HuH-7 (cell line): ENCODE results near the gene STXBP4.

Experiments used
- DNase-seq: peaks from one replicate; pipeline ENCODE4 v3.0.0; 2011; ENCODE audit warnings: low spot score

The STXBP4 gene

DNA sequence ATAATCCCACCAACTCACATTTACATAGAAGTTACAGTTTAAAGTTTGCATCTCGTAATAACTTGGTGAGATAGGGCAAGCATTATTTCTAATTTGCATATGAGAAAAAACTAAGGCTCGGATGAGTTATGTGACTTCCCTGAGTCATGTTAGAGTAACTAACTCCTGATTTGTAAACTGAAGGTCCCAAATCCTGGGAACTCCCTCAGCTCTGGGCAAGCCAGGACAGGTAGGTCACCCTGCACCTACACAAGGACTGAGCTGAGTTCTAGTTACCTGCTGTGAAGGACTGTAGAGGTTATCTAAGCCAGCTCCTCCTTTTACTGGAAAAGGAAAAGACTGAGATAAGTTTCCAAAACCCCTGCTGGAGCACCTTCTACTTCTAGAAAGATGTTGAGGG, 204.0 kb downstream of the STXBP4 start:
- DNase-seq = no peak

DNA sequence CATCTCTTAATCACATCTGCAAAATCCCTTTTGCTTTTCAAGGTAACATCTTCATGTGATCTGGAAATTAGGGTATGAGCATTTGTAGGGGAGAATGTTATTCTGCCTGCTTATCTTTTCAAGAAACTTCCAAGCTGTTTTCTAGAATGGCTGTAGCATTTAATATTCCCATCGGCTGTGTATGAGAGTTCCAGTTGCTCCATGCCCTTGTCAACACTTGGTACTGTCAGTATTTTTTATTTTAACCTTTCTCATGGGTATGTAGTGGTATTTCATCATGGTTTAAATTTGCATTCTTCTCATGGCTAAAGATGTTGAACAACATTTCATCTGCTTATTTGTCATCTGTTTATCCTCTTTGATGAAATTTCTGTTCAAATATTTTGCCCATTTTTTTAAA, 205.6 kb downstream of the STXBP4 start:
- DNase-seq = no peak

DNA sequence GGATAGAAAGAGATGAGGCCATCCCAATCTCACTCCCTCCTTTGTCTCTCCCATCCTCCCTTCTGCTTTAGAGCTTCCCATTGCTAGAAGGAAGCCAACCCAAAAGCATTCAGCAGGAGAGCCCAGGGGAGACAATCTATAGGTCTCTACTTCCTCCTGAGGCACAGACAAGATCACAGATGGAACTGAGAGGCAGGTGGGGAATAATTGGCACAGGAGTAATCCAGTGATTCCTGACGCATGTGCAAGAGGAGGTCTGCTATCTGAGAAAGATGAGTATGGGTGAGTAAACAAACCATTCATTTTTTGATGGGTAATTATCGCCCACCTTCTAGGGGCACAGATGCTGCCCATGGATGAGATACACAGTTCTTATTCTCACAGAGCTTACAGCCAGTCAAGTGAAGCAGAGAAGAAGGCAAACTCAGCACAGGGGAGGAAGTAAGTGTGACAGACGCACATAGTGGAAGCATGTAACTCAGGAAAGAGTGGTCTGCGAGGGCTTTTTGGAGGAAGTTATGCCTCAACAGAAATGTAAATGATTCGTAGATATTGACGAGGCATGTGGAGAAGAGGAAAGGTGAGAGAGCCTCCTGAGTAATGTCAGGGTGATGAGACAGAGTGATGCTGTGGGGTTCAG, 207.3 kb downstream of the STXBP4 start:
- DNase-seq = no peak

DNA sequence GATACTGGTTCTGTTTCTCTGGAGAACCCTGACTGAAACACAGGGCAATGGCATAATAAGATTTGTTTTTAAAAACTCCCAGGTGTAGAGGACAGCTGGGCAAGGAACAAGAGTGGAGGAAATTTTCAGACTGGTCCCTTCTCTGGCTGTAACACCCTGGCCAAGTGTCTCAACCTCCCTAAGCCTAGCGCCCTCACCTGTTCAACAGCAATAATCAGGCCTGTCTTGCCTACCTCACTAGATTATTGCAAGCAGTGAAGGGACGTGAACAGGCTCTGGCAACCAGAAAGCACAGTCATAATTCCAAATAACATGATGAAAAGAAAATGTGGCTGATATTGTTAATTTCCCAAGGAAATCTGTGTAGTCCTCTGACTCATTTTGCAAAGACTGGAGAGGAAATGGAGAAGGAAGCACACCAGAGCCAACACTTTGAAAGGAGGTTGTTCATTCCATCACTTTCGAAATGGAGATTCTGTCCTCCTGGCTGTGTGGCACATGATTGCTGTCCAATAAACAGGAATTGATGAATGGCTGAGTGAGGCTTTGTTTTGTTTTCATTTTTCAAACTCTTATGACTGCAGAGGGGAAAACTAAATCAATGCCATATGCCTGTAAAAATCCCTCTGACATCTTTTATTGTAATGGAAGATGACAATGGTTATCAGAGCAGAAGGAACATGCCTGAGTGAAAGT, 208.7 kb downstream of the STXBP4 start:
- DNase-seq = peak; percentile 31

DNA sequence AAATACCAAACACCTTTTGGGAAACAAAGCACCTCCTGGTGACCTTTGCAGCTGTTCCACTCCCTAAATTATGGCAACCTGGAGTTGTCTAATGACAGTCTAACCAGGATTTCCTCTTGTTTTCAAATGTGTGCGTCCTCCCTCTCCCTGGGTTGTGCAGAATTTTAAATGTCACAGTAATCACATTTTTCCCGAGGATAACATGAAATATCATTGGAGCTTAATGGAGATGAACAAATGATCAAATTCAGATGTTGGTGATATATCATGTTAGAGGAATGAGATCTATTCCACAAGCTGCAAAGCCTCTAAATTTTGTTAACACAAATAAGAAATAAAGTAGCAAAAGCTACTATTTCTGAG, 209.3 kb downstream of the STXBP4 start:
- no peak for DNase-seq

DNA sequence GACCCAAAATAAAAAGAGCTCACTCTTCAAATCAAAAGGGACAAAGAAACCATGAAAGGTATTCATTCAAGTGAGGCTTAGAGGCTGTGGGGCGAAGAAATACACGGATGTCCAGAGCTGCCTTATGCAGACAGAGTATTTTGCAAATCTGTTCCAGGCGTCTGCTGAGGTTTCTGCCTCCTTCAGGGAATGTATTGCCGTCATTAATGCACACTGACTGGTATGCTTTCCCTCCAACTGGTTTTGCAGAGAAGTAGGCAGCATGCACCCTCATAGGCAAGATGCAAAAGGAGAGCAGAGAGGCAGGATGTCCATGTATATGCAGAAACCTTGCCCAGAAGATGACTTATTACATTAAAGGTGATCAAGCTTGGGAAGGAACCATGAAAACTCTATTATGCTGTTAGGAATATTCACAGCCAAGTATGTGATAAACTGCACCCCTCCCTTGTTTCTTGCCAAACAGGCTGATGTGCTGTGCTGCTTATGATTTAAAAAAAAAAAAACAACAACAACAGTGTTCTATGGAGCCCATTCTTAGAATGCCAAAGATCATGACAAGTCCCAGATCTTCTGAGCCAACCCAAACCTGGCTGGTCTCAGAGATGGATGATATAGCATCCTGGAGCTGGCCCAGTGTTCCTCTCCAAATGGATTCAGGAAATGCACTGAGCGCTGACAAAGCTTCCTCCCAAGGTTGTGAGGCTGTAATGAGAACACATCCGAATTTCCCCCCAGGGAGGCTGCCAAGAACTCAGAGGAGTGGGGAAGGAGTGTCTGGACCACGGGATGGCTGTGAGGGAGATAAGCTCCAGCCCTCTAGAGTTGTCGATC, 218.6 kb downstream of the STXBP4 start:
- no peak for DNase-seq

DNA sequence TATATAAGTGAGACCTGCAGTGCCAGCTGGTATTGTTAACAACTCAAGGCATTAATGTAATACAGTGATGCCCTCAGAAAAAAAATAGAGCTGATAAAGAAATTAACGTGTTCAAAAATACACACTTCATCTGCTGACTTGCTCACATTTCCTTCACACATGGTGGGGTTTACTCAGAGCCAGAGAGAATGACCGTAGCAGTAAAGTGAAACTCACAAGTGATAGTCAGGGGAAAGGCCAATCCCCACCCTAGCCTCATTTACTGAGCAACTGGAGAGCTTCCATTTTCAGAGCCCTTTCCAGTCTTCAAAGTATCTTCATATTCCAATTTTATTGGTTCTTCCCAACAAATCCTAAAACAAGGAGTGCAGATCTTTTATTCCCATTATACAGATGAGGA, 222.2 kb downstream of the STXBP4 start:
- no peak for DNase-seq

DNA sequence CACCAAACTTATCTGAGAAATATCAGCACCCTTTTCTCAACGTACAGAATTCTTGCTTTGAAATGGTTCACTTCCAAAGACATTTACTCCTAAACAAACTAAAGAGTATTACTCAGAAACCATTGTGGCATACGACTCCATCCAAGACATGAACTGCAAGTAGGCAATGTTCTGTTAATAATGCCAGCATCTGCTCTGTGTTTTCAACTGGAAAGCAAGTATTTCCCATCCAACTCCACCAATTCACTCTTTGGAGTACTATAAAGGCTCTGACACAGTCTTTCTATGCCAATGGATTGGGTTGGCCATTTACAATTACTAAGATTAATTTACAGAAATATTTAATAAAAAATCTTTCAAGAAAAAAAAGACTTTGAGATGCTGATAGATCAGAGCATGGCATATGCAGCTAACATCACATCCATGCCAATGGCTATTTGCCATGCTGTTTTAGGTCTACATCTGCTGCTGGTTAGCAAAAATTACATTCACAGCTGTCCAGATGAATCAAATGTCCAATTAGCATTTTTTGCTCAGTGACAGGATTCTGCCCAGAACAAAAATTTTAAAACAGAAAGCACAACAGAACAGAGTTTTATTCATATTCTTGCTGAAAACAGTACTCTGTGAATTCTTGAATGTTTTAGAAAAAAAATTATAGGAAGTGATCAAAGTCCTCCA, 230.3 kb downstream of the STXBP4 start:
- DNase-seq = no peak

DNA sequence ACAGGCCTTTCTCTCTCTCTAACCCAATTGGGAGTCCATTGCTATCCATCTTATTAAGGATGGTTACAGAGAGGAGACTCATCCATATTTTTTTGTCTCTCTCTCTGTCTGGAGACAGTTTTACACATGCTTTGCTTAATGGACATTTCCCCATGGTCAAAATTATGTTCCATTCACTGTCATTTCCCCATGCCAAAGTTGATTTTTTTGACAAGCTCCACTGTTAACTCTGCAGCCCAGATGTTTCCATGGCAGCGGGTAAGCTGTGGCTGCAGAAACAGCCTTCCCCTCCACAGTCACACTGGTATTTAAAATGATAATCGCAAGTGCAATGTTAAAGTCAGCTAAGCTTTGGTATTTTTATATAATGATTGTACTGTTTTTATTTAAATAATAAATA, 232.3 kb downstream of the STXBP4 start:
- no peak for DNase-seq

DNA sequence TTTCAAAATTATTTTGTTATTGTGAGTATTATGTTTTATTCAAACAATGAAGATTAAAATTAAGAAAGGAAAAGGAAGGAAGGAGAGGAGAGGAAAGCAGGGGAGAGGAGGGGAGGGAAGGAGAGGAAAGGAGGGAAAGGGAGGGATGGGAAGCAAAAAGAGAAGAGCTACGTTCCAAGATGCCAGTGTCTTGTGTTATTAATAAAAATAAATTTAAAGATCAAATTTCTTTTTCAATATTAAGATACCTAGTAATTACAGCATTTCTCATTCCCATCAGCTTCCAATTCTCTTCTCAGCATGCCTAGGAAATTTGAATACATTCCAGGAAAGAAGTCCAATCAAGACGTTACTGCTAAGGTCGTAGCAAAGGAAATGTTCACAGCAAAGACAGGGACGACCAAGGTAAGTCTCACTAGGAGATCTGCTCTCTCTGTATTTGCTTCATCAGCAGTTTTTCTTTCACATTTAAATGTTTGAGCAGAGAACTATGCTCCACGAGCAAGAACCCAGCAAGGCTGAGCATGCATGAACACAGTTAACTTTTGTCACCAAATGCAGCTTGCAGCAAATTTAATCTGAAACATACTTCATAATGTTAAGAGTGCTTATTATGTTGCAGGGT, 232.9 kb downstream of the STXBP4 start:
- DNase-seq = no peak

DNA sequence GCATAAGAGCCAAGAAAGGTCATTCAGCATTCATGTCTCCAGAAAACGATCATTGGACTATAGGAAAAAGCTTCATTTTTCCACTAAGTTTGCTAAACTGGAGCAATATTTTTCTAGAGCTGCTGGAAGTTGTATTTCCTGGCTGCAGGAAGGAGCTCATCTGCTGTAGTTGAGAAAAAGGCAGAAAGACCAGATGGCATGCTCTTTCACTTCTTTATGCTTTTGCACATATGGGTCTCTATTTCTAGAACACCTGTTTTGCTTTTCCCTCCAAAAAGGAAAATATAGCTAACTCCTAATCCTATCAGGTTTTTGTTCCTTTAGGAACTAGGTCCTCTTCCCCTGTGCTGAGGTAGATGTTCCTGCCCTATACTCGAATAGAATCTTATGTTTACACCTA, 234.3 kb downstream of the STXBP4 start:
- DNase-seq = no peak

DNA sequence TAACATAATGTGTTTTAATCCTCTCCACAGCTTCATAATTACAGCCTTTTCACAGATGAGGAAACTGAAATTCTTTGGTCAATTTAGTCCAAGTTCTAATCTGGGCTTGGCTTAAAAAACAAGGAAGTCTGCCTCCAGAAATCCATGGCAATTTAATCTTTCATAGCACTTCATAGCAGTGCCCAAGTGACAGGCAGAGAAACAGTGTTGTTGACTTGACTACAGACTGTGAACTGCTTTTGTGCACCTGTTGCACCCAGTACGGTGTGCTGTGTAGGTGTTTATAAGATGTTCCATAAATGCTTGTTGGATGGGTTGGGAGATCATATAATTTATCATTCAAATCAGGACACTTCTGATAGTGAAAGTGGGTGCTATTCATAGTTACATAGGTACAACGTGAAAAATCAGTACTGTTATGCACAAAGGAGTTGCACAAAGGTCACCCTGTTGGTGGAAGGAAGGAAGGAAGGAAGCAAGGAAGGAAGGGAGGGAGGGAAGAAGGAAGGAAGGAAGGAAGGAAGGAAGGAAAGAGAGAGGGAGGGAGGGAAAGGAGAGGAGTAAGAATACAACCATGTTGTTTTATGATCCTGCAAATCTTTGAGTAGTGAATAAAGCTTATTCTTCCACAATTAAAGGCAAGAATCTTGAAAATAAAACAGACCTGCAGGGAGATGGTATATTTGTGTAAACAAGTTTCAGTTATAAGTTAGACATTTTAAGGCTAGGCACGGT, 239.7 kb downstream of the STXBP4 start:
- no peak for DNase-seq

DNA sequence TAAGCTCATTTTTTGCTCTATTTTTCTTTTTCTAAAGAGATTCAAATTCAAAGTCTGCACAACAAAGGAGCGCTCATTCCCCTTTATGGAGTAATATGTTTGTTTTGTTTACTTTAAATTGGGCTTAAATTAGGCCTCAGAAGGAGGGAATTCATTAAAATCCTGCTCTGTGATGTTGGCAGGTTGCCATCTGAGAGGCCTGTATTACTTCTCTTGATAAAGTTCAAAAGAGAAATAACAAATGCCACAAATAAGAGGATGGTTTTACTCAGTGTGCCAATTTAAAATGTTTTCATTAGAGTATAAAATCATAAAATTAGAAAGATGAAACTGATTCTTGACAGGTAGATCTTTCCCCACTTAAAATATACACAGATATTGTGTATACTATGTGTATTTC, 241.7 kb downstream of the STXBP4 start:
- DNase-seq = no peak

DNA sequence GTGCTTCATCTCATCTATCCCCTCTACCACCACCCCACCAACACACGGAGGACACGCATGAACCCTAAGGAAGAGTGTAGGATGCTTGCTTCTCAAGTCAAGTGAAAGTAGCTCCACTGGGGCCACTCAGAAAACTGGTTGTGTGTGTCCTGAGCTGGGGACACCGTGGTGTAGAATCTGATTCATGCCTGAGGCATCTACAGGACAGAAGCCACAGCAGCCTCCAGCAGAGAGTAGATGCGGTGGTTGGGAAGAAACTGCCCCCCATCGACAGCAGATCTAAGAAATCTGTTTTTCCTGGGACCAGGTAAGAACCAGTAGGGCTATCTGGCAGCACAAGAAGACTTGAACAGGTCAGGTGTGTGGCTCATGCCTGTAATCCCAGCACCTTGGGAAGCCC, 244.3 kb downstream of the STXBP4 start:
- no peak for DNase-seq

DNA sequence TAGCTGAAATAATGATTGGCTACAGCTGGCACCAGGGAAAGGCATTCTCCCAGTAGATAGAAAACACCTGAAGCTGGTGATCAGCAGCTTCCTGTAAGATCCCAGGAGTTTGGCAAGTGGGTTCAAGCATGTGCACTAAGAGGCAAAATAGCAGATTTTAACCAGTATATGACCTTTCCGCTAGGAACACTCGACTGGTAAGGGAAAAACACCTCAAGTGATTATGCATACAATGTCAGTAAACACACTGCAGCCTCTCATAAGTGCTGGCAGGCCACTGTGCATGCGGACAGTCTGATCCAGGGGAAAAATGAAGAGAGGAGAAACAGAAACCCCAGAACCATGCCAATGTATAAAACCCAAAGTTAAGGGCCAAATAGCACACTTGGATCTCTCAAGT, 247.1 kb downstream of the STXBP4 start:
- no peak for DNase-seq

DNA sequence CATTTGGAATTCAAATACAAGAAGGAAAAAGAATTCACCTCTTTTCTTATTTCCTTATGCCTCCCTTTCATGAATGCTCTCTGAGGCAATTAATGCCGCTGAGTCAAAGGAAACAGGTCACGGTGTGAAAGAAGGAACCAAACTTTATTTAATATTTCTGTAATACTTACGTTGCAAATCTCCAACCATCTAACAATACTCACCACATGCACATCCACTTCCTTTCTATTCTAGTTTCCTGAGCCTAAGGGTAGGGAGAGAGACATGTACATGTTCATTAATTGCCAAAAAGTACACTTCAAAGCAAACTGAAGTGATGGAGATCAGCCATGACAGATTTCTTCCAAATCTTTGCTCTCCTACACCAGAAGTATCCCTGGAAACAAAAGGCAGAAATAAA, 248.3 kb downstream of the STXBP4 start:
- DNase-seq = no peak

DNA sequence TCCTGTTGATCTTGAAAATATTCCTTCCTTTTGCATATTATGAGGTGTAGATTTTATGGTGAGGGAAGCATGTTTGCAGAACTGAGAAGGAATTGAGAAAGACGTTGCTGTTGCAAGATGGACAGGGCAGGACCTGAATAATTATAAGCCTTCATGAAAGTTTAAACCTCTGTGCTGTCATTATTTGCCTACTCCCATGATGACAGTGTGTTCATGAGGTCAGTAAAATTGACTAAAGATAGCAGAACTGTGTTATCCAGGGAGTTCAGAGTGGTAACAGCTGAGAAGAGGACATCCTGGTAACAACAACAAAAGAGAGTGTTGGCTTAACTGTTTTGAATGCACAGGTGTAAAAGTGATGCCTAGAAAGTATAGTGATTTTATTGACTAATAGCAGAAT, 250.9 kb downstream of the STXBP4 start:
- DNase-seq = no peak

DNA sequence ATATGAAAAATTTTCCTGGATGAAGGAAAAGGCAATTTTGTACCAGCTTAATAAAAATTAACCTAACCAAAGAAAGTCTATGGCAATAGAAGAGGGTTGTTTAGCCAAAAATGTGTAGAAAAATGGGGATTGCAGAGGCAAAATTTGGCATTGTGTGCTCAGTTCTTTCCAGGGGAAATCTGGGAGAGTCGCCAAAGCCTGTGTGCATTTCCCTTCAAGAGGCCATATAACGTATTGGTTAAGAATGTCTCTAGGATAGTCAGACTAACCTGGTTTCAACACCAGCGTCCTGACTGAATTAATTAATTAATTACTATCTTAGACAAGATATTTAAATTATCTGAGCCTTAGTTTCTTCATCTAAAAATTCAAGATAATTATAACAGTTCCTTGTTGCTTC, 251.4 kb downstream of the STXBP4 start:
- DNase-seq = no peak
